HG03575 (cell line): ENCODE data around the gene DPP6.

Experiments
- ATAC-seq: cut with Tn5 transposase; IDR thresholded peaks from one replicate; pipeline ENCODE4 v1.9.1; 2021; ENCODE audit not compliant: unreplicated experiment, insufficient number of reproducible peaks, low FRiP score; ENCODE audit errors: extremely low read depth

Gene DPP6

DNA sequence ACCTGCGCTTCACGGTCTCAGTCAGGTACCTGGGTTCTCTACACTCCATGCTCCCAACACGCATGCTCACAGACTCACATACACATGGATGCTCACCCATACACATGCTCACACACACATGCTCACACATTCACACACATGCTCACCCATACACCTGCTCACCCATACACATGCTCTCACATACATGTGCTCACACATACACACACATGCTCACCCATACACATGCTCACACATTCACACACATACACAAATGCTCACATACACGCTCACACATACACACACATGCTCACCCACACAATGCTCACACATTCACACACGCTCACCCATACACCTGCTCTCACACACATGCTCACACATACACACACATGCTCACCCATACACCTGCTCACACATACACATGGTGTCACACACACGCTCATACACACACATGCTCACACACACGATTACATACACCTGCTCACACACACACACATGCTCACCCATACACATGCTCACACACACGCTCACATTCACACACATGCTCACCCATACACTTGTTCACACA is 830.8 kb downstream of the DPP6 start:
- ATAC-seq = no peak

GRCh38 chr7:154884348-154884920 is 832.2 kb downstream of the DPP6 start:
- no peak for ATAC-seq

DNA sequence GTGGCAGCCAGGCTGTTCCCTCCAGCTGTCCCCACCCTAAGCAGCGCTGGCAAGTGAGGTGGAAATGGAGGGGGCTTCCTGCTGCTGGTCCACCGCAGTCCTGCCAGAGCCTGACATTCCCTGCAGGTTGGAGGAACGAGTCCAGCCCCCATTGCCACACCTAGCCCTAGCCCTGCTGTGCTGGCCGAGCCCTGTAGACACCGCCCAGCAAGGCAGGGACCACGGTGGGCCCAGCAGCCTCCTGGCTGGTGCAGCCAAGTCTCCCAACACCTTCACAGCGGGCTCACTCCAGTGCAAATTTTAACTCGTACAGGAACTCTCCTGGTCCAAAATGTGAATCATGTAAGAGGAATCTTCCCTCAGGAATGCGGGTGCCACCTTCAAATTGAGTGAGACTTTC is 834.4 kb downstream of the DPP6 start:
- ATAC-seq = no peak

DNA sequence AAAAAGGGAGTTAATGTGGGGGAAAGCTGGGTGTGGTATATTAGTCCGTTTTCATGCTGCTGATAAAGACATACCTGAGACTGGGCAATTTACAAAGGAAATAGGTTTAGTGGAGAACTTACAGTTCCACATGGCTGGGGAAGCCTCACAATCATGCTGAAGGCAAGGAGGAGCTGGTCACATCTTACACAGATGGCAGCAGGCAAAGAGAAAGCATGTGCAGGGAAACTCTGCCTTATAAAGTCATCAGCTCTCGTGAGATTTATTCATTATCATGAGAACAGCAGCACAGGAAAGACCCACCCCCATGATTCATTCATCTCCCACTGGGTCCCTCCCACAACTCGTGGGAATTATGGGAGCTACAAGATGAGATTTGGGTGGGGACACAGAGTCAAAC is 836.5 kb downstream of the DPP6 start:
- ATAC-seq = no peak

DNA sequence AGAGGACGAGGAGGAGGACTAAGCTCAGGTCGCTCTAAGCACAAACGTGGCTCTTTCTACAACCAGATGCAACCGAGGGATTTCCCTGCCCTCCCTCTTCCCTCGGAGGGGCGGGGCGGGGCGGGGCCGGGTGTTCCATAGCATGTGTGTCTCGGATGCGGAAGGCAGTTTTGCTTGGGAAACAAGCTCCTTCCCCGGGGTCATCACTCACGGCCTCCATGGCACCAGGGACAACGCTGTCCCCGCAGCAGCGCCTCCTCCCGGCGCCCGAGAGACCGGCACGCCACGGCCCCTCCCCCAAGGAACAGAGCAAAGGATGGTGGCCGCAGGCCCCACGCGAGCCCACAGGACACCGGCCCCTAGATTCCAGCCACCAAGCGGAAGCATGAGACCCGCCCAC is 840.3 kb downstream of the DPP6 start:
- ATAC-seq = no peak

- ATAC-seq = no peak
Measured at GRCh38 chr7:154896076-154896475, 843.9 kb downstream of the DPP6 start.

DNA sequence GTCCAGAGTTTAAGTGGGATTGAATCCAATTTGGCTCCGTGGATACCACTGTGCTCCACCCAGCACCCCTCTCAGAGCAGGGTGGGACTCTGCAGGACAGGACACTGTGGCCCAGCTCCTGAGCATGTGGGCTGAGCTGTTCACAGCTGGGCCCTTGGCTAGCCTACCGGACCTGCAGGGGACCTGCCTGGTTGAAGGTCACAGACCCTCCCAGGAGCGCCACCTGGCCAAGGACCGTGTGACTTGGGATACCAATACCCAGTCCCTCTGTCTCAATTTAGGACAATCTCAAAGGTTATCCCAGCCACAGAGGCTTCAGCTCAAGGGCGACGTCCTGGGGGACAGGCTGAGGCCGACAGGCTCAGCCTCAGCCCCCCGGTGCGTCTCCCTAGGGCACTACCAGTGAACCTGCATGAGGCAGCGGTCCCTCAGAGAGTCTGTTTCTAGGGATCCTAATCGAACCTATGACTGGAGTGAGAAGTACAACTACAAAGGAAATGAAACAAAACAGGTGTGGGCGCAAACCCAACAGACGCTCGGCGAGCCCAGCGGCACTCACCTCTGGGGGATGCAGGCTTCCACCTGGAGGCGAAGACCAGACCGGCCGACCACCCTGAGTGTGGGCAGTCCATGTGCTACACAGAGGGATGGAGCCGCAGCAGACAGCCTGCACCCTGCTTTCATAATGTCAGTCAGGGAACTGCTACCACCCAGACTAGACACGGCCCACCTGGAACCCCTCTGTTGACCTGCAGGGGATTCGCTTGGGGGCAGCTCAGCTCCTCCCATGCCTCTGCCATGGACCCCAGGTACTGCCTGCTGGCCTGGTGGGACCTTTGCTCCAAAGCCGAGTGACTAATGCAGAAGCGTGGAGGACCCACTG is 847.0 kb downstream of the DPP6 start:
- ATAC-seq = no peak

DNA sequence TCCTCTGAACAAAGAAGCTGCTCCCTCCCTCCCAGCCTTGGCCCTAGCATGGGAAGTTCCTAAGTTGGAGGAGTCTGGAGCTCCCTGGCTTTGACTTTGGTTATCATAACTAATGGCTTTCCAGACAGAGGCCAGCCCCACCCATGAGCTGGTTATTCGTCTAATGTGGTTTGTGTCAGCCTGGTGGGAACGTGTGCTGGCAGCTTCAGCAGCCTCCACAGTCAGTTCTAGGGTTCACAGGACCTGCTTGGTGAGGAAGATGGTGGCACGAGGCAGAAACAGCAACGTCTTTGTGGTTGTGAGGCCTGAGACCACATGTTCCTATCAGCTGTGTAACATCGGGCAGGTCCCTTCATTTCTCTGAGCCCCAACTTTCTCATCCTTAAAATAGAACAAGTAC is 847.7 kb downstream of the DPP6 start:
- ATAC-seq = no peak

GRCh38 chr7:154902600-154903082 is 850.4 kb downstream of the DPP6 start:
- no peak for ATAC-seq

GRCh38 chr7:154903083-154903731 is 851.0 kb downstream of the DPP6 start:
- ATAC-seq = no peak

DNA sequence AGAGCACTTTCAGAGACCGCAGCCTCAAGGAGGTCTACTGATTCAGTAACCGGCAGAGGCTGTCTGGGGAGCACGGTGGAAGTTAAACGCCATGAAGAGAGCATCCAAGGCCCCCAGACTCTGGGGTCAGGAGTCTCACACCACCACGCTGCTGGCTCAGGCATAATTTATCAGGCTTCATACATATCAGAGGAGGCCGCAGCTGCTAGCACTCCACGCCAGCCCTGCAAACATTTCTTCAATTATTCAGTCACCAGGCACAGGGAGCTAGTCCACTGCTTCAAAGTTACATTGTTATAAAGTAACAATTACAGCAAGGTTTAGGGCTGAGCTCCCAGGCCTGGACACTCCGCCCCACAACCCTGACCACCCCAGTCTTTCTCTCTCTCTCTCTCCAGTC is 852.9 kb downstream of the DPP6 start:
- ATAC-seq = no peak

DNA sequence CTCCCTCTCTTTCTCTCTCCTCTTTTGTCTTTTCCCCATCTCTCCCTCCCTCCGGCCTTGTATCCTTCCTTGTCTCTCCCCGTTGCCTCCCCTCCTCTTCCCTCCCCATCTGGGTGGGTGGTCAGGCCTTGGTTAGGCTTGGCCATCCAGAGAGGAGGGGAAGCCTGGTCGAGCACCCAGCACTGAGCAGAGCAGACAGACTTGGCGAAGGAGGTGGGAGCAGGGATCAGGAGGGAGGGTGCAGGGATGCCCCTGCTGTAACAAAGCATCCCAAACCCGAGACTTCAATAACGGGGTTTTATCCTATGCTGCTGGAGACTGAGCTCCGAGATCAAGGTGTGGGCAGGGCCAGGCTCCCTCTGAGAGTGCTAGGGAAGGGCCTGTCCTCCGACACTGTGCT is 853.4 kb downstream of the DPP6 start:
- no peak for ATAC-seq

DNA sequence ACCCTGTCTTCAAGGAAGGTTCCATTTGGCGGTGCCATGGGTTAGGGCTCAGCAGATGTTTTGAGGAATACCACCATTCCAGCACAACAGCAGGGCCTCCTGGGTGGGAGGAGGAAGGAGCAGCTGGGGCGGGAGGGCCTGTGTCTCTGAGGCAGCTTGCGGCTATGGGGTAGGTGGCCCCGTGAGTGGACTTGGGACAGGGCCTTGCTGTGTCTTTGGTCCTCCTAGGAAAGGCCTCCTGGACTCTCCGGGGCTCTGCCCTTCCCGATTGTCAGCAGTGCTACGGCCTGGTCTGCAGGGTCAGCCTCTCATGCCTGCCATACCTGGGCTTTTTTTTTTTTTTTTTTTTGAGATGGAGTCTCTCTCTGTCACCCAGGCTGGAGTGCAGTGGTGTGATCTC is 854.0 kb downstream of the DPP6 start:
- no peak for ATAC-seq

DNA sequence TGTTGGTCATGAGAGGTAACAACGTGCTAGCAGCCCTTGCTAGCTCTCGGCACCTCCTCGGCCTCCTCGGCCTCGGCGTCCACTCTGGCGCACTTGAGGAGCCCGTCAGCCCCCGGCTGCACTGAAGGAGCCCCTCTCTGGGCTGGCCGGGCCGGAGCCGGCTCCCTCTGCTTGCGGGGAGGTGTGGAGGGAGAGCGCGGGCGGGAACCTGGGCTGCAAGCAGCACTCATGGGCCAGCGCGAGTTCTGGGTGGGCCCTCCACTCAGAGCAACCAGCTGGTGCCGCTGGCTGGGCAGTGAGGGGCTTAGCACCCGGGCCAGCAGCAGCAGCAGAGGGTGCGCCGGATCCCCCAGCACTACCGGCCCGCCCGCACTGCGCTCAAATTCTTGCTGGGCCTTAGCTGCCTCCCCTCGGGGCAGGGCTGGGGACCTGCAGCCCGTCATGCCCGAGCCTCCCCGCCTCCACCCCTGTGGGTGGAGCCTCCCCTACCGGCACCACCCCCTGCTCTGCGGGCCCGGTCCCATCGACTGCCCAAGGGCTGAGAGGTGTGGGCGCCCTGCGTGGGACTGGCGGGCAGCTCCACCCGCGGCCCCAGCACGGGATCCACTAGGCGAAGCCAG is 854.6 kb downstream of the DPP6 start:
- ATAC-seq = no peak

DNA sequence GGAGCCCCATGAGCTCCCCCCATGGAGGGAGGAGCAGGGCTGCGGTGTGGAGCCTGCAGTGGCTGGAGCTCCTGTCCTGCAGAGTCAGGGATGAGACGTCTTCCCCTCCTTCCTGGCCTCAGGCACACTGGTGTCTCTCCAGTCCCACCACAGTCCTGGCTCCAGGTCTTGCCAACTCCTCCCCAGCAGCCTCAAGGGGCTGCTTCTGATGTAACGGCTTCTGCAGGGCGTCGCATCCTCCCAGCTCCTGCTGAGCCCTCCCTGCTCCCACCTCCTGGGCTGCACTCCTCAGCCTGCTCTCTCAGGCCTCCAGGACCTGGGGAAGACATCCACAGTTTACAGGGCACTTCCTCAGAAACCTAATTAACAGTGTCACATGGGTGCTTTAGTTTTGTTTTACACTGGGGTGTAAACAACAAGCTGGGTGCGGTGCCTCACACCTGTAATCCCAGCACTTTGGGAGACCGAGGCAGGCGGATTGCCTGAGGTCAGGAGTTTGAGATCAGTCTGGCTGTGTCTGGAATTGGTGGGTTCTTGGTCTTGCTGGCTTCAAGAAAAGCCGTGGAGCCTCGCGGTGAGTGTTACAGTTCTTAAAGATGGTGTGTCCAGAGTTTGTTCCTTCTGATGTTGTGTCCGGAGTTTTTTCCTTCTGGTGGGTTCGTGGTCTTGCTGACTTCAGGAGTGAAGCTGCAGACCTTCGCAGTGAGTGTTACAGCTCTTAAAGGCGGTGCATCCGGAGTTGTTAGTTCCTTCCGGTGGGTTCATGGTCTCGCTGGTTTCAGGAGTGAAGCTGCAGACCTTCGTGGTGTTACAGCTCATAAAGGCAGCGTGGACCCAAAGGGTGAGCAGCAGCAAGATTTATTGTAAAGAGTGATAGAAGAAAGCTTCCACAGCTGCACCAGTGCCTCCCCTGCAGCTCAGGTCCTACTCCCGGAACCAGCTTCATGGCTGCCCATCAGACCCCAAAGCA is 855.7 kb downstream of the DPP6 start:
- no peak for ATAC-seq

DNA sequence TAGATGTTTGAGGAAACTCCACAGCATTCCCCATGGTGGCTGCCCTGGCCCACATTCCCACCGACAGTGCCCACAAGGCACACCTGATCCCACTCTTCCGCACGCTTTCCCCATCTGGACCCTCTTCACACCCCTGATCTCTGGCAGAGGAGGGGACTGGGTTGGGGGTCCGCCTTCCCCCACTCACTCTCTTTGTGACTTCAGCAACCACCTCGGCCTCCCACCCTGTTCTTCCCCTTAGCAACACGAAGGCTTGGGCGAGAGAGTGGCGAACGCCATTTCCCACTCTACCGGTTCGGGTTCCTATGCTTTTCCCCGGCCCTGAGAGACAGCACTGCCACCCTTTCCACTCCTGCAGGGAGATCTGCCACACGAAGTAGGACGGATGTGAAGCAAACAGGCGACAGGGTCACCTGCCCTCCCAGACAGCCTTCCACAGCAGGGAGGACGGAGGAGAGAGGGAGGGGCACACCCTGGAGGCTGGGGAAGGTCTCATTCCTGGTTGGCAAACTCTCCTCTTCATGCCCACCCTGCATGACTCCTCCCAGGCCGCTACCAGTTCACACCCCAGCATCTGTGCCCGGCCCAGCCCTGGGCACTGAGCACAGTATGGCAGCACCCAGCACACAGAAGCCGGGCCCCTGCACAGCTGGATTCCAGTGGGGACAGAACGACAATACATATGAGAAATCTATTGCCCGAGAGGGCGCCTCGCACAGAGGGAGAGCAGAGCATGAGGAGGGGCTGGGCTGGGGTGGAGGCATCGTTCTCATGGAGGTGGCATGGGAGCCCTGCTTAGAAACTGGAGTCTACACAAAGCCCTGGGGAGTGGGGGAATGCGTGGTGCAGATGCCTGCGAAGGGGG is 857.3 kb downstream of the DPP6 start:
- no peak for ATAC-seq

DNA sequence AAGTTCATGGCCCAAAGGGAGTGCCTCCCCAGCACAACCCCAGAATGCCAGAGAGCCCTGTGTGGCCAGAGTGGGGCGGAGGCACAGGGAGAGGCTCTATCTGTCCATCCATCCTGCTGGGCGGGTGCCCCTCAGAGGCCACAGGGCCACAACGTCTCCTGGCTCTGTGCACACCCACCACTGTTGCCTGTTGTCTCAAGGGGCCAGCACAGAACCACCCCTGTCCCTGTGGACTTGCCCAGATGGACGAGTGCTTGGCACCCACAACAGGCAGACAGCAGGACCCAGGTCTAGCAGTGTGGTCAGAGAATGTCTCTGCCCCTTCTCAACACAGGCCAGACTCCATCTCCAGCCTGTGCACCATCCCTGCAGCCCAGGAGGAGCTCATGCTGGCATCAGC is 857.9 kb downstream of the DPP6 start:
- no peak for ATAC-seq
